Activated gamma-delta T cell treated with Interleukin-2 at 50 U/mL for 16 hours (primary cell): ENCODE data around the gene WSCD1.

Source experiments
- DNase-seq: peaks from one replicate; pipeline ENCODE4 v3.0.0-alpha.2; 2020

Gene WSCD1

GRCh38 chr17:6108987-6109386, 38.8 kb downstream of the WSCD1 start:
- no peak for DNase-seq

DNA sequence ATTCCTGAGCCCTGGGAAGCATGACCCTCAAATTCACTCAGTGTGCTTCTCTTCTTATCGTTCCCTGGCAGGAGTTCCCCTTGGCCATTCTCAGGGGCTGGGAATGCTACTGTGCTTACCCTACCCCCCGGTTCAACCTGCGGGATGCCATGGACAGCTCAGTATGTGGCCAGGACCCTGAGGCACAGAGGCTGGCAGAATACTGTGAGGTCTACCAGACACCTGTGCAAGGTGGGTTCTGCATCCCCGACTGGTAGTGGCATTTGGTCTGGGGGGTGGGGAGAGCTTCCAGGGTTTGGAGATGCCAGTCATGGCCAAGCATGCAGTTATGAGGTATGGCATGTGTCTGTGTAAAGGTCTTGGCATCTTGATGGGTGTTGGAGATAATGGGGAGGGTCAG, 39.4 kb downstream of the WSCD1 start:
- no peak for DNase-seq

GRCh38 chr17:6110088-6110487, 39.9 kb downstream of the WSCD1 start:
- DNase-seq, result no peak

GRCh38 chr17:6110592-6110991, 40.4 kb downstream of the WSCD1 start:
- DNase-seq, result no peak

DNA sequence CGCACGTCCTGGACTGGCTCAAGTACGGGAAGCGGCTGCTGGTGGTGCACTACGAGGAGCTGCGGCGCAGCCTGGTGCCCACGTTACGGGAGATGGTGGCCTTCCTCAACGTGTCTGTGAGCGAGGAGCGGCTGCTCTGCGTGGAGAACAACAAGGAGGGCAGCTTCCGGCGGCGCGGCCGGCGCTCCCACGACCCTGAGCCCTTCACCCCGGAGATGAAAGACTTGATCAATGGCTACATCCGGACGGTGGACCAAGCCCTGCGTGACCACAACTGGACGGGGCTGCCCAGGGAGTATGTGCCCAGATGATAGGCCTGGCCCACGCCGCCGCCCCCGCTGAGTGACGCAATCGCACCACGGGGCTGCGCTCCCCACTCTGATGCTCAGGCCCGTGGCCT, 50.2 kb downstream of the WSCD1 start:
- no peak for DNase-seq

GRCh38 chr17:6124856-6125255, 54.7 kb downstream of the WSCD1 start:
- no peak for DNase-seq

DNA sequence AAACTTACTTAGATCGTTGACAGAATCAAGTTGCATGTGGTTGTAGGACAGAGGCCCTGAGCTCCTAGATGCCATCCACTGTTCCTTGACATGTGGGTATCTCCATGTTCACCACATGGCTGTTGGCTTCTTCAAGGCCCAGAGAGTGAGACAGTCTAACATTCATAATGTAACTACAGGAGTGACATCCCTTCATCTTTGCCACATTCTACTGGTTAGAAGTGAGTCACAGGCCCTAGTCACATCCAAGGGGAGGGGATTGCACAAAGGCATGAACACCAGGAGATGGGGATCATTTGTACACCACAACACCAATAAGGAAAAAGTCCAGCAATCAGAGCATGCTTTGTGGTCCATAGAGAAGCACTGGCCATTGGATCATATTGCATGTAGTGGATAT, 56.6 kb downstream of the WSCD1 start:
- no peak for DNase-seq

GRCh38 chr17:6134721-6135120, 64.5 kb downstream of the WSCD1 start:
- no peak for DNase-seq

DNA sequence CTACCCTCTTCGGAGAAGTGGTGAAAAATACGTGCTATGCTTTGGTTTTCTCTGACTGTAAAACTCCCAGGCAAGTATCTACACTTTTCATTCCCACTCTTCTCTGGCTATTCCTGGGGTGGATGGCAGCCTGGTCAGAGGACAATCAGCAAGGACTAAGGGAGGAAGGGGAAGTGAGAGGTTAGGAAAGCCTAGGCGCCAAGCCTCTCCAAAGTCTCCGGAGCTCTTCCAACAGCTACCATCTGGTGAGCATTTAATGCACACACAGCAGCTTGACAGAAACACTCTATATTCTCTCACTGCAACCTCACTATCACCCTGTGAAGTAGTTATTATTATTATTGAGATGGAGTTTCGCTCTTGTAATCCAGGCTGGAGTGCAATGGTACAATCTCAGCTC, 65.1 kb downstream of the WSCD1 start:
- no peak for DNase-seq

DNA sequence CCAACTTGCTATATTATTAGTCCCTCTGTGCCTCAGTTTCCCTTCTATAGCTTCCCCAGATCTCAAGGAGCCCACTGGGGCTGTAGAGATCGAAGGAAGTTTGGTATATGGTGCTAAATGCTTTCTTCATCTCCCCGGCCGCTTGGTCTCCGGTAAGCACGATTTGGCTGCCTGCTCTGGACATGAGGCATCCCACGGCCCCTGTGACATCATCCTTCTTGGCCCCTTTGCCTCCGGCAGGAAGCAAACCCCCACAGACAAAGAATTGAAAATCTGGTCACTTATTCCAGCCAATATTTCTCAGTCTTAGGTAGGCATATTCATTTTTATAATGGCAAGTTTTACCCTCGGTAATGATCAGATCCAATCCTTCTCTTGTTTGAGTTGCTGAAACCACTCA, 65.8 kb downstream of the WSCD1 start:
- no peak for DNase-seq

DNA sequence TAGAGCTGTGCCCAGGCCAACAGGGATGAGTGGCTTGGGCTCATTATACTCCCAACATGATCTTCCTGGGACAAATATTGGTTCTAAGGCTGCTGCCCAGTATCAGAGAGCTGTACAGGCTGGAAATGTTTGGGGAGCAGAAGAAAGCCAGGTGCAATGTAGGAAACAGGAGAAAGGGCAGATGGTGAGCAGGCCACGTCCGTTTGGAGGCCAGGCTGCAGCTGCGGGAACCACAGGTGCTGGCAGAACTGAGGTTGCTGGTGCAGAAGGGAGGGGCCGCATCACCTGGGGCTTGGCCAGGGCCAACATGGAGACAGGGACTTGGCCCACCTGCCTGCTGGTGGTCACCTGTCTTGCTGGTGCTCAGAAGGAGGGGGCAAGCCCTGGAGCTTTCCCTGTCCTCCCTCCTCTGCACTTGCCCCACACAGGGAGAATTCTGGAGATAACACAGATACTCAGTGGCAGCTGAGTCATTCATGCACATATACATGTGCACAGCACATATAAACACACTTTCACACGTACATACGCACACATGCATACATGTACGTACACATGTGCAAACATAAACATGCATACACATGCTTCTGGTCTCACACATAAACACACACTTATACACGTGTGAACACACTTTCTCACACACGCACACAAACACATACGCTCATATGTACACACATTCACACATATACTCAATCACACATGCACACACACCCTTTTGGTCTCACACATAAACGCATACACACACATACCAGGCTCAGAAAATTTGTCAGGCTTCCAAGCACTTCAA, 67.7 kb downstream of the WSCD1 start:
- no peak for DNase-seq

DNA sequence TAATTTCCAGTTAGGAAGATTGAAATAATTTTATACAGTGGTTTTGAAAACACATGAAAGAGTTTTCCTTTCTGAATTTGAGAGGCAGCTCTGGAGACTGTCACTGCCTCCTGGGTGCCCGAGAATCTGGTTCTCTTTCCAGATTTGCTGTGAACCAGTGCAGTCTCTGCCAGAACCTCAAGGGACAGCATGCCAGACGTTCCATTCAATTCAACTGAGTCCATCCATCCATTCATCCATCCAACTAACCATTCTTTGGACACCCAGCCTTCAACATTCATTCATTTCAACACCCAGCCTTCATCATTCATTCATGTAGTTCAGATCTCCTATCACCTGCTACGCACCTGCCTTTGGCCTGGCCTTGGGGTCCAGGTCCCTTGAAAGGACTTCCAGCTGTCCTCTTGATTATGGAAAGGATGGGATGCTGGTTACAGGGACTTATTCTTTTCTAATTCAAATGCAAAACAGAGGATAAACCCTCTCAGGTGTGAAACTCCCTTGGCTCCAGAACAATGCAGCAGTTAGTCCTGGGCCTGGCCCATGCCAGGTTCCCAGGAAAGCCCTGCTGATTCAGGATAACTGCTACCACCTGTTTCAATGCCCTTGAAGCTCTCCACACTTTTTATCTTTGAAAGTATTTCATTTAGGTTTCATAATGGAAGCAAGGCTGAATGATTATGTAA, 68.7 kb downstream of the WSCD1 start:
- no peak for DNase-seq

DNA sequence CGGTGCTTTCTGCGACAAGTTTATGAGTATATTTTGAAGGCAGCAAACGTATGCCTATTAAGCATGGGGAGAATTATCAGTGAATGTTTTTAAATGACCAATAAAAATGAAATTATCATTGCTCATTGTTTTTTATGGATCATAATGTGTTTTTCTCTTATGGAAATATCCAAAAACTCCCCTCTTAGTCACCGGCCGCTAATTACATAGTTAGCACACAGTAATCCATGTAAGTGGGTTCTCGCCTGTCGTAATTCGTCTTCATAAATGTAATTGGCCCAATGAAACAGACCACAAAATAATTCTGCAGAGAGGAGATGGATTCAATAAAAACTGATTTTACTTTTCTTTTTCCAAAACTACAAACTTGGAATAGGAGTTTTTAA, 69.3 kb downstream of the WSCD1 start:
- no peak for DNase-seq

DNA sequence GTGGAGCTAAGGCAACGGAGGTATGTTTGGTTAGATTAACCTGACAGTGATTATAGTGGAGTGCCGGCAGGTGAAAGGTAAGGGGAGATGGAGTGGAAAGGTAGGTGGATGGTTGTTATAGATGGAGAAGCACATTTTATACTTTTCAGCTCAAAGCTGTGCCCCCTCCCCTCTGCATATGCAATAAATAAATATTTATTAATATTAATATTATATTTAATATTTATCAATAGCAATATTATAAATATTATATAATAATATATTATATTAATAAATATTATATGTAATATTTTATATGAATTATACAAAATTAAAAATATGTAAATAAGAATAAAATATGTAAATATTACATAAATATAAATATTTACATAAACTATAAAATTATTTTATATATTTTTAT, 70.0 kb downstream of the WSCD1 start:
- DNase-seq, result no peak

DNA sequence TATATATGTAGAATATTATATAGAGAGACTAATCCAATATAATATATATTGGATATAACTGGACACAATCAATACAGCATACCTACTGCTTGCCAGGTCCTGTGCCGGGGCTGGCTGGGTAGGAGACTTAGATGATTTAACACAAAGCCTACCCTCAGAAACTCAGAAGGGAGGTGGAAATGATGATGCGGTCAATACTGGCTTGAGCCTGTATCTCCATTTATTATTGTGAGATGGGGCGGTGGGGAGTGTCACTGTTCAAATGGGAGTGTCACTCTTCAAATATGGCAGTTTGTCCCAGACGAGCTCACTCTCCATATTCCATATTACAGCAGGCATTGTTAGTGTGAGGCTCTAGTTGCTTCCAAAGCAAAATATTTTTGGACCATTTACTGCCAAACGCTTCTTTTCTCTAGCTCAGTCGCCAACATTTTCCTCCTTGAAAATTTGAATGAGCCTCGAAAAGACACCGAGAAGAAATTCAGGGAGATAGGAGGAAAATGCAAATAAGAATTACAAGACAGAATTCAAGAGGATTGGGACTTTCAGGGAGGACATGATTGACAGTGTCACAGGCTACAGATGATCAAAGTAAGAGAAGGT, 70.7 kb downstream of the WSCD1 start:
- DNase-seq, result no peak

GRCh38 chr17:6142701-6143100, 72.5 kb downstream of the WSCD1 start:
- DNase-seq, result no peak

GRCh38 chr17:6145946-6146345, 75.8 kb downstream of the WSCD1 start:
- DNase-seq, result no peak

GRCh38 chr17:6147042-6147441, 76.9 kb downstream of the WSCD1 start:
- DNase-seq, result no peak

DNA sequence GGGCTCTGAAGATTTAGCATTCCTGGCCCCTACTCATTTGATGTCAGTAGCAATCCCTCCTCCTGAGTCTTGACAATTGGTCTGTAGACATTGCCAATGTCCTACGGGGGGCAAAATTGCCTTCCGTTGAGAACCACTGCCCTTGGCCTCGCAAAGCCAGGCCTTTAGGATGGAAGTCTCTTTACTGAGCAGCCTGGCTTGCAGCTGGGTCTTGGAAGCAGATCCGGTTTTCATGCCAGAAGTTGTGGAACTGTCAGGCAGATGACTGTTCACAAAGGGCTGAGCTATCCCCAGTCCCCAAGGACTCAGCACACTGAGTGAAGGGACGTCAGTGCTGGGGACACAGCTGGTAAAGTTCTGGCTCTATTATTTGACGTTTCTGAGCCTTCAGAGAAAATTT, 83.2 kb downstream of the WSCD1 start:
- no peak for DNase-seq

- no peak for DNase-seq
These were observed 87.5 kb downstream of the WSCD1 start for GRCh38 chr17:6157716-6158115.

DNA sequence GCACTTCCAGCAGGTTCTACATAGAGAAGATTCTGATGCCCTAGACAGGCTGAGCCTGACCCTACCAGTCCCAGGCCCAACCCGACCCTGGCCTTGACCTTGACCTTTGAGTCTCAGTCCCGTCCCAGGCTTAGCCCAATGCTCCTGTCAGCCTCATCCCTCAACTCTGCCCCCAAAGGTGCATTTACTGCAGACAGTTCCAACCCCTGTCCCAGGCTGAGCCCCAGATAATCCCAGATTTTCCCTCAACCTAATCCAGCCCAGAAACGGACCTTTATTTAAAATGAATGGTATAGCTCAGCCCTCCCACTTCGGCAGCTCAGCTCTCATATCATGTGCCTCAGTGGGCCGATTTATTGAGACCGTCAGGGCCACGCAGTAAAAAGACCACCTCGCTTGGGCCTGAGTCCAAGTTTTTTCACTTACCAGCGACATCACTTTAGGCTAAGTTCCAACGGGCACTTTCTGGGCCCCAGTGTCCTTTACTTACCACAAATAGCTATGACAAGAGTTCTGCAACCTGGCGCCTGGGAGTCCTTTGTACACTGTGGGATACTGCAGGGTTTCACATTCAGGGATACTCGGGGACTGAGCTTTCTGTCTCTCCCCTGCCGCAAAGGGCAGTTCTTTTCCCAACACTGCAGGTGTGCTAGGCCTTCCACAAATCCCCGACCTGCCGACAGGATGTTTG, 89.5 kb downstream of the WSCD1 start:
- DNase-seq, result no peak

DNA sequence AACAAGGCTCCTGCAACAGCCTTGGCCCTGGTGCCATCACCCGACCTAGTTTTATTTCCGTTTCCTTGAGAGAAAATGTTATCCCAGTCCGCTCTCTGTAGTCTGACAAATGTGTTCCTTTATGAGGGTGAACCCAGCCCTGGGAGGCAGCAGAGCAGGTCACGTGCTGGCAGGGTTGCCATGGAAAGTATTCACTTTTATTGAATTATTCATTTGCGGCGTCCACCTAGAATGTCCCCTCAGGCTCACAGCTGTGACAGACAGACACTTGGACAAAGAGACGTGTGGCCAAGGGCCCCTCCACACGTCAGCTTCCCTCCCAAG, 90.0 kb downstream of the WSCD1 start:
- no peak for DNase-seq

DNA sequence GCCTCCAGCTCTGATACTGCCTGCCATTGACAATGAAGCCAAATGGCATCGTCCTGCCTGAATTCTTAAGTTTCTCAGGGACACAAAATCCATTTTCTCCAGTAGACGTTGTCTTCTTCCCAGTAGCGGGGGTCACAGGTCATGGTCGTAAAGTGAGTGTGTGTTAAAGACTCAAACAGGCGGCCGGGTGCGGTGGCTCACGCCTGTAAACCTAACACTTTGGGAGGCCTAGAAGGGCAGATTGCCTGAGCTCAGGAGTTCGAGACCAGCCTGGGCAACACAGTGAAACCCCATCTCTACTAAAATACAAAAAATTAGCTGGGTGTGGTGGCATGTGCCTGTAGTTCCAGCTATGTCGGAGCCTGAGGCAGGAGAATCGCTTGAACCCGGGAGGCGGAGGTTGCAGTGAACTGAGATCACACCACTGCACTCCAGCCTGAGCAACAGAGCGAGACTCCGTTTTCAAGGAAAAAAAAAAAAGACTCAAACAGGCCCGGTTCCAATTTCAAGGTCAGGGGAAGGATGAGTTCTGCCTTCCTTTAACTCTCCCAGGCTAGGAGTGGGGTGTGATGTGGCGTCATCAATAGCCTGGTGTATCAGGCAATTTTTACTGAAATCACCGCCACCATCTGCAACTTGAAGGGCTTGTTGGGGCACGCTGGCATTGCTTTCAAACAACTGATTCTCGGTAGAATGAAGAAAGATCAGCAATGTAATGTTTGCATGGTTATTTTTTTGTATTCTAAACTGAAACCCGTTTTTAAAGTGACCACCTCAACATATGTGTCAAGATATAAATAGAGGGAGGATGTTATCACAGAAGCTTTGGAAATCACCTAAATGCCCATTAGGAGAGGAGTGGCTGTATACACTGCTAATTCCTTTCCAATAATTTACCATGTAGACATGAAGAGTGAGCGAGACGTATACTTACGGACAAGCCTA, 91.0 kb downstream of the WSCD1 start:
- no peak for DNase-seq
